ENCODE results near the gene RCHY1. TPM values are rescaled to one million over a fixed set of nuclear protein-coding genes. Genes with fewer than 3 reads are reported as not detected.

Gene RCHY1
- total and polyA plus RNA-seq, 4 donors = 14.7 to 24.8 (median 18.0) TPM

- no peak for TF ChIP-seq RXRA (IDR thresholded peaks at IDR 0.05)
- TF ChIP-seq HNF4A (conservative IDR thresholded peaks at IDR 0.05) = no peak
- no peak for TF ChIP-seq RAD21 (IDR thresholded peaks at IDR 0.05)
- TF ChIP-seq FOXA2 (IDR thresholded peaks at IDR 0.05) = no peak
- TF ChIP-seq EGR1 (IDR thresholded peaks at IDR 0.05; ENCODE audit: low read depth in 2 of 2) = no peak
- TF ChIP-seq NR2F2 (IDR thresholded peaks at IDR 0.05) = no peak
- no peak for TF ChIP-seq TAF1 (conservative IDR thresholded peaks at IDR 0.05)
- no peak for TF ChIP-seq GABPA (IDR thresholded peaks at IDR 0.05 in 1 of 2, conservative IDR thresholded peaks at IDR 0.05 in 1 of 2)
These were observed 38.2 kb upstream of the RCHY1 start (continued) for GRCh38 chr4:75552452-75552851.

GRCh38 chr4:75549019-75549418 is 34.8 kb upstream of the RCHY1 start:
- Histone ChIP-seq H3K27ac (ENCODE audit: low read depth in 1 of 2, low read length in 2 of 2) (no peak overlapping the region), H3K4me3 (ENCODE audit: low read depth in 1 of 3, low read length in 3 of 3) (no peak overlapping the region), H3K36me3 (ENCODE audit: control insufficient read depth in 4 of 4, insufficient read depth in 3 of 4, low read depth in 1 of 4, low read length in 3 of 4) (peaks cover 0 to 6% (median 1%) of the 10 kb centered on the region in 4 donors), H3K9me3 (ENCODE audit: control insufficient read depth in 4 of 4, low read length in 3 of 4) (no peaks in the 10 kb centered on the region), H3K27me3 (ENCODE audit: control insufficient read depth in 4 of 4, insufficient read depth in 4 of 4, low read length in 3 of 4) (no peaks in the 10 kb centered on the region), H3K4me1 (ENCODE audit: control insufficient read depth in 4 of 4, insufficient read depth in 4 of 4, low read length in 3 of 4) (no peaks in the 10 kb centered on the region), H3K9ac (ENCODE audit: low read depth in 1 of 2, low read length in 2 of 2) (no peak overlapping the region)
- TF ChIP-seq EGR1 (IDR thresholded peaks at IDR 0.05; ENCODE audit: low read depth in 2 of 2) = no peak
- no peak for TF ChIP-seq FOXA1 (IDR thresholded peaks at IDR 0.05)
- TF ChIP-seq RAD21 (IDR thresholded peaks at IDR 0.05) = no peak
- no peak for TF ChIP-seq ATF3 (IDR thresholded peaks at IDR 0.05)
- TF ChIP-seq CTCF (IDR thresholded peaks at IDR 0.05; ENCODE audit: low read depth, low read length, missing input control) = no peak
- TF ChIP-seq YY1 (IDR thresholded peaks at IDR 0.05) = no peak
- TF ChIP-seq TAF1 (conservative IDR thresholded peaks at IDR 0.05) = no peak
- TF ChIP-seq REST (IDR thresholded peaks at IDR 0.05) = no peak
- DNase-seq (ENCODE audit: low spot score) = no peak
- 94% methylated on average over 2 of the region's 2 CpGs for WGBS

- Histone ChIP-seq H3K9ac (ENCODE audit: low read depth in 1 of 2, low read length in 2 of 2) (no peak overlapping the region), H3K27me3 (ENCODE audit: control insufficient read depth in 4 of 4, insufficient read depth in 4 of 4, low read length in 3 of 4) (no peaks in the 10 kb centered on the region), H3K36me3 (ENCODE audit: control insufficient read depth in 4 of 4, insufficient read depth in 3 of 4, low read depth in 1 of 4, low read length in 3 of 4) (peaks cover 0 to 6% (median 1%) of the 10 kb centered on the region in 4 donors), H3K4me1 (ENCODE audit: control insufficient read depth in 4 of 4, insufficient read depth in 4 of 4, low read length in 3 of 4) (no peaks in the 10 kb centered on the region), H3K9me3 (ENCODE audit: control insufficient read depth in 4 of 4, low read length in 3 of 4) (no peaks in the 10 kb centered on the region), H3K27ac (ENCODE audit: low read depth in 1 of 2, low read length in 2 of 2) (no peak overlapping the region), H3K4me3 (ENCODE audit: low read depth in 1 of 3, low read length in 3 of 3) (no peak overlapping the region)
- 84% methylated on average over 15 of the region's 15 CpGs for WGBS
- DNase-seq (ENCODE audit: low spot score) = no peak
- no peak for TF ChIP-seq GABPA (IDR thresholded peaks at IDR 0.05 in 1 of 2, conservative IDR thresholded peaks at IDR 0.05 in 1 of 2)
- no peak for TF ChIP-seq EGR1 (IDR thresholded peaks at IDR 0.05; ENCODE audit: low read depth in 2 of 2)
- TF ChIP-seq RXRA (IDR thresholded peaks at IDR 0.05) = no peak
- no peak for TF ChIP-seq ZBTB33 (IDR thresholded peaks at IDR 0.05)
- TF ChIP-seq HNF4A (conservative IDR thresholded peaks at IDR 0.05) = no peak
- no peak for TF ChIP-seq SP1 (IDR thresholded peaks at IDR 0.05)
- TF ChIP-seq TAF1 (conservative IDR thresholded peaks at IDR 0.05) = no peak
- TF ChIP-seq MAX (IDR thresholded peaks at IDR 0.05) = no peak
- TF ChIP-seq ATF3 (IDR thresholded peaks at IDR 0.05) = no peak
These were observed 33.6 kb upstream of the RCHY1 start for GRCh38 chr4:75547647-75548387.
